ENCODE data around the gene FOXN3.

DNA sequence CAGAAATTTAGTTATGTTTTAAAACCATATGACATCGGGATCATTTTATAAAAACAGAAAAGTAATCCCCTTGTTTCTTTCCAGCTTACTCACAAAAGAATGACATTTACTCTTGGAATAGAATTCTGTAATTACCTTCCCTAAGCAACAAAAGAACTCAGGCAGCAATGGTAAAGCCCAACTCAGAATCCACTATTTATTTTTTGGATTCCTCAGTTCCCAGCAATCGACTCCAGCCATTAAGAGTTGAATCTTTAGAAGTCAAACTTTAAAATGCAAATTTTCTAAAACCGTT lies 65.9 kb downstream of the FOXN3 start:
- TF ChIP-seq, protein P1, sequence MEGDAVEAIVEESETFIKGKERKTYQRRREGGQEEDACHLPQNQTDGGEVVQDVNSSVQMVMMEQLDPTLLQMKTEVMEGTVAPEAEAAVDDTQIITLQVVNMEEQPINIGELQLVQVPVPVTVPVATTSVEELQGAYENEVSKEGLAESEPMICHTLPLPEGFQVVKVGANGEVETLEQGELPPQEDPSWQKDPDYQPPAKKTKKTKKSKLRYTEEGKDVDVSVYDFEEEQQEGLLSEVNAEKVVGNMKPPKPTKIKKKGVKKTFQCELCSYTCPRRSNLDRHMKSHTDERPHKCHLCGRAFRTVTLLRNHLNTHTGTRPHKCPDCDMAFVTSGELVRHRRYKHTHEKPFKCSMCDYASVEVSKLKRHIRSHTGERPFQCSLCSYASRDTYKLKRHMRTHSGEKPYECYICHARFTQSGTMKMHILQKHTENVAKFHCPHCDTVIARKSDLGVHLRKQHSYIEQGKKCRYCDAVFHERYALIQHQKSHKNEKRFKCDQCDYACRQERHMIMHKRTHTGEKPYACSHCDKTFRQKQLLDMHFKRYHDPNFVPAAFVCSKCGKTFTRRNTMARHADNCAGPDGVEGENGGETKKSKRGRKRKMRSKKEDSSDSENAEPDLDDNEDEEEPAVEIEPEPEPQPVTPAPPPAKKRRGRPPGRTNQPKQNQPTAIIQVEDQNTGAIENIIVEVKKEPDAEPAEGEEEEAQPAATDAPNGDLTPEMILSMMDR (IDR thresholded peaks at IDR 0.05; ENCODE audit: low read depth, low read length) = no peak
- TF ChIP-seq POLR2A (IDR thresholded peaks at IDR 0.05; ENCODE audit: extremely low read depth, insufficient read length) = no peak
